A673 (cell line): ENCODE measurements around the gene STON1.

Source experiments
- CTCF ChIP-seq: fragments of 300-800, 200-600 bp; sonication (generic); conservative IDR thresholded peaks from 2 replicates; pipeline ENCODE4 v1.5.1; 2017; ENCODE audit warnings: low read depth, mild to moderate bottlenecking, antibody characterized with exemption, low read length, moderate library complexity, mixed read lengths
- EZH2 ChIP-seq: fragments of 200-600 bp; sonication (generic); IDR thresholded peaks from 2 replicates; pipeline ENCODE4 v1.6.1; 2017; ENCODE audit warnings: borderline replicate concordance, low read depth, mild to moderate bottlenecking, mixed read lengths, antibody characterized with exemption, low read length; ENCODE audit not compliant: poor library complexity, severe bottlenecking

- TF ChIP-seq EZH2 (no peak), CTCF (no peak)
Observed at GRCh38 chr2:48638261-48638660, 108.3 kb downstream of the STON1 start.
